Panc1 (cell line): ENCODE results near the gene CDC42EP5. TPM values are rescaled to one million over a fixed set of nuclear protein-coding genes. Genes with fewer than 3 reads are reported as not detected.

Source experiments
- ATAC-seq: fragments of 200-7000 bp; cut with Tn5 transposase; 2 replicates; pipeline ENCODE4 v1.9.1; 2020; ENCODE audit warnings: mild to moderate bottlenecking, moderate library complexity
- BruUV-seq: library from RNA; stranded (reverse); fragments of 400-500 nt; replicated peaks from 2 replicates; lab custom pipeline; 2021; lab: Mats Ljungman, UMichigan
- CTCF ChIA-PET: fragments of 300-600 bp; sonication (Branson Sonifier 250); formaldehyde crosslinking; loops from one replicate; lab custom pipeline; 2022; ENCODE audit warnings: antibody characterized with exemption; lab: Charles Lee
- POLR2A ChIA-PET: fragments of 300-600 bp; sonication (Branson Sonifier 250); formaldehyde crosslinking; loops from one replicate; lab custom pipeline; 2022; ENCODE audit warnings: antibody characterized with exemption; lab: Charles Lee
- DNase-seq: peaks from one replicate; pipeline ENCODE4 v3.0.0-alpha.2; 2010; ENCODE audit warnings: low read depth, low spot score
- H3K27ac ChIP-seq: 2 replicates; pipeline ENCODE4 v1.5.1; 2011; ENCODE audit warnings: mild to moderate bottlenecking, low read length, inconsistent platforms
- H3K27me3 ChIP-seq: fragments of 200-500 bp; sonication (Bioruptor generic); 2 replicates; pipeline ENCODE4 v1.6.0; 2014; ENCODE audit warnings: low read length, inconsistent platforms; ENCODE audit not compliant: control insufficient read depth, insufficient read depth
- H3K36me3 ChIP-seq: fragments of 200-500 bp; sonication (Bioruptor generic); 2 replicates; pipeline ENCODE4 v1.5.1; 2014; ENCODE audit warnings: inconsistent platforms, mild to moderate bottlenecking, low read length, moderate library complexity; ENCODE audit not compliant: control insufficient read depth, insufficient read depth
- H3K4me1 ChIP-seq: 2 replicates; pipeline ENCODE4 v1.5.1; 2011; ENCODE audit warnings: inconsistent platforms, mild to moderate bottlenecking, low read length, moderate library complexity; ENCODE audit not compliant: control insufficient read depth, insufficient read depth
- H3K4me3 ChIP-seq, 2 experiments: 2 replicates each; pipeline ENCODE4 v1.5.1; 2011 to 2012; ENCODE audit warnings: low read depth in 2 of 2, low read length in 2 of 2, mild to moderate bottlenecking in 2 of 2, inconsistent platforms in 1 of 2, moderate library complexity in 1 of 2
- H3K9me3 ChIP-seq: fragments of 200-500 bp; sonication (Bioruptor generic); 2 replicates; pipeline ENCODE4 v1.5.1; 2014; ENCODE audit warnings: low read depth, mild to moderate bottlenecking, inconsistent platforms, low read length, moderate library complexity; ENCODE audit not compliant: control insufficient read depth, insufficient read depth
- CTCF ChIP-seq: fragments of 450-650 bp; IDR thresholded peaks from 2 replicates; pipeline ENCODE4 v1.5.1; 2017; ENCODE audit warnings: mild to moderate bottlenecking
- POLR2AphosphoS5 ChIP-seq: IDR thresholded peaks from 2 replicates; pipeline ENCODE4 v1.6.1; 2012; ENCODE audit warnings: mild to moderate bottlenecking, low read depth, low read length, moderate library complexity
- REST ChIP-seq, 2 experiments: IDR thresholded peaks; 2 replicates each; pipeline ENCODE4 v1.6.1; 2011 to 2012; ENCODE audit warnings: low read depth in 2 of 2, control low read depth in 1 of 2, low read length in 1 of 2, mild to moderate bottlenecking in 1 of 2, moderate library complexity in 1 of 2; ENCODE audit not compliant: insufficient read depth in 1 of 2
- SIN3A ChIP-seq: IDR thresholded peaks from 2 replicates; pipeline ENCODE4 v1.6.1; 2012; ENCODE audit warnings: low read depth, mild to moderate bottlenecking, low read length, moderate library complexity, borderline replicate concordance; ENCODE audit not compliant: insufficient read depth
- TCF7L2 ChIP-seq: IDR thresholded peaks from 2 replicates; pipeline ENCODE4 v1.6.1; 2011; ENCODE audit warnings: mild to moderate bottlenecking, low read depth, low read length, inconsistent platforms
- in situ Hi-C: cut with HindIII; loops from 2 replicates; pipeline ENCODE4 v1.10.0; 2016; ENCODE audit warnings: low sequenced_read_pairs, low pct_unique_long_range_greater_than_20kb
- intact Hi-C: fragments of 100-400 bp; cut with micrococcal nuclease; formaldehyde crosslinking; loops from one replicate; pipeline ENCODE4 v1.10.0; 2022; ENCODE audit not compliant: unreplicated experiment
- total RNA-seq: library from RNA; stranded (reverse); gene quantifications from one replicate; pipeline ENCODE4 v1.2.1, GENCODE V29; 2021; ENCODE audit not compliant: unreplicated experiment

The CDC42EP5 gene
- total RNA-seq, 1 experiment from 2014 or later = 7.1 TPM

DNA sequence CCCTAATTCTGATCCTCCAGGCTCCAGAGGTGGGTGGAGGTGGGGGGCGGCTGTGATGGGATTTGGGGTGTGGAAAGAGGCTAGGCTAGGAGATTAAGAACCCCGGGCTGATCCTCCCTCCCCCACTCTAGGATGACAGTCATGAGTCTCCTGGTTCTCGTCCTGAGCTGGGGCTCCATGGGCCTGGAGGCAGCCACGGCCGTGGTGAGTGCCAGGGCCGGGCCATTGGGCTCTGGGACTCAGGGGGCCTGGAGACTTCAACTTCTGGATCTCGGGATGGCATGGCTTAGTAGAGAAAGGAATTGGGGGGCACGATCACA lies 44.0 kb downstream of the CDC42EP5 start:
- Histone ChIP-seq H3K4me1 (peaks cover 28% of the 10 kb centered on the region), H3K36me3 (no peaks in the 10 kb centered on the region), H3K27ac (no peak overlapping the region), H3K27me3 (no peaks in the 10 kb centered on the region), H3K9me3 (no peaks in the 10 kb centered on the region), H3K4me3 (no peak overlapping the region)
- CTCF ChIA-PET = interaction anchor here (1.2 kb wide), 1 partner anchor 37 kb away, joined by 3 read pairs; no protein-coding TSS in a partner anchor
- no TSS peak for BruUV-seq
- in situ Hi-C loops = no loop called here
- no peak for TF ChIP-seq TCF7L2
- no peak for TF ChIP-seq POLR2AphosphoS5
- TF ChIP-seq REST (IDR thresholded peaks at IDR 0.05; ENCODE audit: insufficient read depth in 1 of 2, low read depth in 2 of 2, low read length in 1 of 2) = no peak
- TF ChIP-seq SIN3A = no peak
- TF ChIP-seq CTCF = no peak
- POLR2A ChIA-PET = interaction anchor here (0.6 to 0.7 kb wide), 3 partner anchors 9 to 918 kb away, joined by 5 to 7 read pairs (median 6); no protein-coding TSS in a partner anchor
- intact Hi-C loops = no loop called here
- no peak for DNase-seq
- no peak for ATAC-seq

DNA sequence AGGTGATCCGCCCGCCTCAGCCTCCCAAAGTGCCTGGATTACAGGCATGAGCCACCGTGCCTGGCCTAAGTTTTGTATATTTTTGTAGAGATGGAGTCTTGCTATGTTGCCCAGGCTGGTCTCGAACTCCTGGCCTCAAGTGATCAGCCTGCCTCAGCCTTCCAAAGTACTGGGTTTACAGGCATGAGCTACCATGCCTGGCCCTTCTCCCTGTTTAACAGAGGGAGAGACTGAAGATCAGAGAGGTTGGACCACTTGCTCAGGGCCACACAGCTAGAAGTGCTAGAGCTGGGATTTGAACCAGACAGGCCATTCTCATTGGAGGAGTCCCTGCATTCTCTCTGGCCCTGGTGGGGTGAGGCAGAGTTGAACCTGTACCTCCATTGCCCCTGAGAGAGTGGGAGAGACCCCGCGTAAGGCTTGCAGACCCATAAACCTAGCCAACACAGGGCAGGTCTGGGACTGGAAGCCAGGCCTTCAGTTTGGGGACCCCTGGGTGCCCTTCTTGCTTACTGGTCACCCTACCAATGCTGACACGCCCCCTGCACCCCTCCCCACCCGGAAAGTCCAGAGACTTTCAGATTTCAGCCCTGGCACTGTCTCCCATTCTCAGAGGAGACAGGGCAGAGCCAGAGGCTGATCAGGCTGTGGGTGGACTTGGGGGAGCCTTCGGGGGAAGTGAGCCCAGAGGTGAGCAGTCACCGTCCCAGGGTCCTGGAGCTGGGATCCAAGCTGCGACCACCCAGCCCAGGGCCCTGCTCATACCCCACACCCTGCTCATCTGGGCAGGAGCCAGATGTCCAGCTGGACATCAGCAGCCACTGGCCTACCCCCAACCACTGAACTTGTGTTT lies 44.5 kb downstream of the CDC42EP5 start:
- ATAC-seq = no peak
- Histone ChIP-seq H3K4me3 (no peak overlapping the region), H3K27me3 (no peaks in the 10 kb centered on the region), H3K9me3 (no peaks in the 10 kb centered on the region), H3K4me1 (peaks cover 28% of the 10 kb centered on the region), H3K36me3 (no peaks in the 10 kb centered on the region), H3K27ac (no peak overlapping the region)
- no peak for DNase-seq
- intact Hi-C loops (no loop called here), in situ Hi-C loops (no loop called here)
- ChIA-PET POLR2A (interaction anchor here (0.7 kb wide), 3 partner anchors 124 to 919 kb away, joined by 6 to 9 read pairs (median 7); no protein-coding TSS in a partner anchor), CTCF (no interaction called here)
- TF ChIP-seq CTCF (no peak), POLR2AphosphoS5 (no peak), SIN3A (no peak), REST (IDR thresholded peaks at IDR 0.05; ENCODE audit: insufficient read depth in 1 of 2, low read depth in 2 of 2, low read length in 1 of 2) (no peak), TCF7L2 (no peak)
- no TSS peak for BruUV-seq
